GM12872 (cell line): Measurements from ENCODE around the gene OXLD1.

Experiments used
- CTCF ChIP-seq: IDR thresholded peaks from 3 replicates; pipeline ENCODE4 v1.5.1; 2011; ENCODE audit warnings: low read depth, mild to moderate bottlenecking, low read length, moderate library complexity; ENCODE audit not compliant: insufficient read depth

OXLD1 gene

GRCh38 chr17:81644976-81645952 lies 21.1 kb downstream of the OXLD1 start:
- no peak for TF ChIP-seq CTCF

GRCh38 chr17:81644496-81644895 lies 21.9 kb downstream of the OXLD1 start:
- TF ChIP-seq CTCF, result no peak

- TF ChIP-seq CTCF, result no peak
Measured at GRCh38 chr17:81641825-81642489, 24.4 kb downstream of the OXLD1 start.

- TF ChIP-seq CTCF, result no peak
Measured at GRCh38 chr17:81640011-81640410, 26.4 kb downstream of the OXLD1 start.

- TF ChIP-seq CTCF, result no peak
Measured at GRCh38 chr17:81638683-81639082, 27.7 kb downstream of the OXLD1 start.

GRCh38 chr17:81636505-81637288 lies 29.7 kb downstream of the OXLD1 start, which contains the start of the genes NPLOC4 and TSPAN10:
TSS of gene NPLOC4 (minus strand) at chr17:81637112. CDS start at chr17:81636930, 182 bp downstream.
TSS of gene TSPAN10 (plus strand) at chr17:81637196. CDS start at chr17:81642413, 5,217 bp downstream.
- no peak for TF ChIP-seq CTCF
